NT2/D1 (cell line): Measurements from ENCODE around the gene SLC2A2.

ENCODE experiments used
- SUZ12 ChIP-seq: IDR thresholded peaks from 2 replicates; pipeline ENCODE4 v1.6.1; 2011; ENCODE audit not compliant: insufficient read length, insufficient read depth; ENCODE audit errors: extremely low read depth
- YY1 ChIP-seq: IDR thresholded peaks from 2 replicates; pipeline ENCODE4 v1.6.1; 2011; ENCODE audit not compliant: insufficient read length, insufficient read depth
- ZNF274 ChIP-seq: IDR thresholded peaks from 2 replicates; pipeline ENCODE4 v1.6.1; 2011; ENCODE audit warnings: mild to moderate bottlenecking, low read depth, low read length

DNA sequence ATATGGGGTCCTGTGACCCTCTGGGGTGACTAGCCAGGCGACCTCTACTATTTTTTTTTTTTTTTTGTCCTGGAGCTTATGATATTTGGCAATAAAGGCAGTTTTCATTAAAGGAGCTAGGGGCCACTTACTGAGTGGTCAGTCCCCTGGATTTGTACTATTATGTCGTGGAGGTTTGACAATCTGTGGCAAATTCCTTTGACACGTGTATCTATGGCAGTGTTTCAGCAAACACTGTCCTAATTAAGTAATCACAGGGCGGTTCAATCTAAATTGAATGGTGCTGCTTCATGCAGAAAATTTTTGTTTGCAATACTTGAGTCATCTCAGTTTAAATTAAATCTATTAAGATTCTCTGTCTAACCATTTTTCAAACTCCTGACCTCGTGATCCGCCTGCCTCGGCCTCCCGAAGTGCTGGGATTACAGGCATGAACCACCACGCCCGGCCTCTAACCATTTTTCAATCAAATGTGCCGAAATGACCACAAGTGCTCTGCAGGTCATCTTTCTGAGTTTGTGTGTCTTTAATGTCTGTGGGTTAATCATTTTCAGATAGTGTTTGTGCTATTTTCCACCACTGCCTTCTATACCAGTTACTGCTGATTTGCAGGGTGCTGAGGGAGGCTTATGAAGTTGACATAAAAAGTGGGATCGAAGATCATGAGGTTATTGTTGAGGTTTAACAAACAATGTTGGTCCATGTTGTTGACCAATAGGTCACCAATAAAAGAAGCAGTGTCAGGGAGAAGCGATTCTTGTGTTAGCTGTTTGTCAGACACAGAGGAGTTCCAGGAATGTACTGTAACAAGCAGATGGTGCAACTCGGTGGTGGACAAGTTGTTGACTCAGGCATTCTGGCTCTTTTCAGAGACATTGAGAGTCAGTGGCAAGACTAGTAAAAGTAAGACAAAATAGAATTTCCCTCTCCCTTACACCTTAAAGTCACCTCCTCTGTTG lies 18.6 kb upstream of the SLC2A2 start:
- no peak for TF ChIP-seq SUZ12
- TF ChIP-seq YY1, result no peak
- no peak for TF ChIP-seq ZNF274
